Epithelial cell of proximal tubule (primary cell): ENCODE measurements around the gene PTPRN2. TPM values are rescaled to one million over a fixed set of nuclear protein-coding genes. Genes with fewer than 3 reads are reported as not detected.

Source experiments
- DNase-seq: peaks from one replicate; pipeline ENCODE4 v3.0.0-alpha.2; 2011; ENCODE audit warnings: low read depth
- H3K4me3 ChIP-seq: 2 replicates; pipeline ENCODE4 v1.5.1; 2011; ENCODE audit warnings: low read depth, mild to moderate bottlenecking, low read length
- total RNA-seq: library from RNA; depleted of rRNA; stranded (reverse); fragments of >200 nt; gene quantifications from 2 replicates; pipeline ENCODE4 v1.2.3, GENCODE V29; 2015
- TF ChIP-seq, protein P1 (sequence below): conservative IDR thresholded peaks from 2 replicates; pipeline ENCODE4 v1.5.1; 2012; ENCODE audit warnings: low read depth, mild to moderate bottlenecking, low read length

The PTPRN2 gene
- total RNA-seq, 1 donor from 2014 or later: 2.8 TPM

DNA sequence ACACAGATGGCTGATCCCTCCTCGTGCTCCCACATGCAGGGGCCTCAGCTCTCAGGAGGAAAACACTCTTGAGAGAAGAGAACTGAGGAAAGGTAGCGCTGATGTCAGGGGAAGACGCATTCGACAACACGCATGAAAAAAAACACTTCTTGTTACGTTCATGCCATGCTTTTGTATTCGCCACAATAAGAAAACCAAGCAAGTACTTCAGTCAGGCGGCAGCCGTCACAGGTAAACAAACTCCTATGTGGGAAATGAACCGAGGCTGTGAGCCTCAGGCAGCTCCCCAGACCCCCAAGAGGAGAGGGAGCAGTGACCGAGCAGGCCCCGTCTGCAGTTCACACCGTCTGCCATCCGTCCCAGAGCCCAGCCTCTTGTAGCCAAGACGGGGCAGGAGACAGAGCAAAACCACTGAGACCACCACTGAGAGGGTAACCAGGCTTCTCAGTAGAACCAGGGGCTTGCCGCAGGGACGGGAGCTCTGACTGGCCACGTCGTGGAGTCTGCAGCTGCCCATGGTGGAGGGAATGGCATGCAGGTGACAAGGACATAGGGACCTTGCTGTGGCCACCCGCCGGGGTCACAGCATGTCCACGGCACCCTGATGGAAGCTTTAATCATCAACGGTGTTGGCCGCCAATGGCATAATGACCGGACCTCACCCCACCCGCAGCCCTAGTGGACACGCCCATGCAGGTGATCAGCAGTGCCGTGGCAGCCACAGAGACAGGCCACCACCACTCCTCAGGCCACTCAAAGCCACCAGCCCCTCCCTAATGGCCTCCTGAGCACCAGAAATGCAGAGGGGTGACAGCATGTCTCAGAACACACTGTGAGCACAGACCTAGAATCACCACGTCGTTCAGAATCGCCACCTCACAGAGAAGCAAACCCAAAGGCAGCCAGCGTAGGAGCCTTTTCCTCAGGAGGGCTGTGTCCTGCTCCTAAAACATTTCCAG is 304.3 kb downstream of the PTPRN2 start:
- H3K4me3 ChIP-seq: no peak overlapping the region
- TF ChIP-seq, protein P1, sequence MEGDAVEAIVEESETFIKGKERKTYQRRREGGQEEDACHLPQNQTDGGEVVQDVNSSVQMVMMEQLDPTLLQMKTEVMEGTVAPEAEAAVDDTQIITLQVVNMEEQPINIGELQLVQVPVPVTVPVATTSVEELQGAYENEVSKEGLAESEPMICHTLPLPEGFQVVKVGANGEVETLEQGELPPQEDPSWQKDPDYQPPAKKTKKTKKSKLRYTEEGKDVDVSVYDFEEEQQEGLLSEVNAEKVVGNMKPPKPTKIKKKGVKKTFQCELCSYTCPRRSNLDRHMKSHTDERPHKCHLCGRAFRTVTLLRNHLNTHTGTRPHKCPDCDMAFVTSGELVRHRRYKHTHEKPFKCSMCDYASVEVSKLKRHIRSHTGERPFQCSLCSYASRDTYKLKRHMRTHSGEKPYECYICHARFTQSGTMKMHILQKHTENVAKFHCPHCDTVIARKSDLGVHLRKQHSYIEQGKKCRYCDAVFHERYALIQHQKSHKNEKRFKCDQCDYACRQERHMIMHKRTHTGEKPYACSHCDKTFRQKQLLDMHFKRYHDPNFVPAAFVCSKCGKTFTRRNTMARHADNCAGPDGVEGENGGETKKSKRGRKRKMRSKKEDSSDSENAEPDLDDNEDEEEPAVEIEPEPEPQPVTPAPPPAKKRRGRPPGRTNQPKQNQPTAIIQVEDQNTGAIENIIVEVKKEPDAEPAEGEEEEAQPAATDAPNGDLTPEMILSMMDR: no peak
- DNase-seq: no peak

GRCh38 chr7:158282461-158283001 is 305.1 kb downstream of the PTPRN2 start:
- TF ChIP-seq, protein P1: no peak
- H3K4me3 ChIP-seq: no peak overlapping the region
- DNase-seq: no peak

DNA sequence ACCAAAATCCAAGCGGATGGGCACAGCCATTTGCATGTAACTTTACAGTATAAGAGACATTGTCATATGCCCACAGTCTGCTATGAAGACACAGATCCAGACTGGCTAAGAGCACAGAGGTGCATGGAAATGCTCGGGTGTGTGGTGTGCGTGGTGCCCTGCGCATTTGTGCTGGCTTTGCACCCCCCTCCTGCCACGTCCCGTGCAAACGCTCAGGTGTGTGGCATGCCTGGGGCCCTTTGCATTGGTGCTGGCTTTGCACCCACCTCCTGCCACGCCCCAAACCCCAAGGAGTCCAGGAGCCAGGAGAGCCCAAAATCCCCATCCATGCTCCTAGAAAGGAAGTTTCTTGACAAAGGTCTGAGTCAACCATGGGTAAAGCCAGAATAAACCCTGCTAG is 306.2 kb downstream of the PTPRN2 start:
- H3K4me3 ChIP-seq: no peak overlapping the region
- TF ChIP-seq, protein P1: no peak
- DNase-seq: no peak

DNA sequence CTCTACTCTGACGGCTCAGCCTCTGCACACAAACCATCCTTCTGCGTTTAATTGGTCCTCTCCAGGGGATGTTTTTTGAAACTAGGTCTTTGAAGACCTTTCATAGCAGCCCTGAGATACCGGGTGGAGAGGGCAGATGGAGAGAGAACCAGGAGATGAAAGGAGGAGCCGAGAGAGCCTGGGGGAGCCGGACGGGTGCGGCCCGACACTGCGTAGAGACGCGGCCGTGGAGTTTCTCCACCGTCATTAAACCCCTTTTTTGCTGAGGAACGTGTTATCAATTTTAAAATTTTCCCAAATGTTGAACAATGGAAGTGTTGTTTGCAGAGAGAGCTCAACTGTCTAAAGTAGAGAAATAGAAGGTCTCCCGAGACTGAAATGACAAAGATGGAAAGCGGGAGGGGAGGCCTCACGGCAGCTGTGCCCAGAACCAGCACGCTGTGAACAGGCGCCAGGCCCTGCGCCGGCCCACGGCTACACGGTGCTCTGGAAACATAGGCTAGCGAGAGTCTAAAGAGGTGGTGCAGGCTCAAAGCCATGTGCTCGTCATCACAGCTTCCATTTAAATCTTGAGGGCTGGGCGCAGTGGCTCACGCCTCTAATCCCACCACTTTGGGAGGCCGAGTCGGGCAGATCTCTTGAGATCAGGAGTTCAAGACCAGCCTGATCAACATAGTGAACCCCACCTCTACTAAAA is 307.0 kb downstream of the PTPRN2 start:
- TF ChIP-seq, protein P1: no peak
- no peak overlapping the region for H3K4me3 ChIP-seq
- no peak for DNase-seq

DNA sequence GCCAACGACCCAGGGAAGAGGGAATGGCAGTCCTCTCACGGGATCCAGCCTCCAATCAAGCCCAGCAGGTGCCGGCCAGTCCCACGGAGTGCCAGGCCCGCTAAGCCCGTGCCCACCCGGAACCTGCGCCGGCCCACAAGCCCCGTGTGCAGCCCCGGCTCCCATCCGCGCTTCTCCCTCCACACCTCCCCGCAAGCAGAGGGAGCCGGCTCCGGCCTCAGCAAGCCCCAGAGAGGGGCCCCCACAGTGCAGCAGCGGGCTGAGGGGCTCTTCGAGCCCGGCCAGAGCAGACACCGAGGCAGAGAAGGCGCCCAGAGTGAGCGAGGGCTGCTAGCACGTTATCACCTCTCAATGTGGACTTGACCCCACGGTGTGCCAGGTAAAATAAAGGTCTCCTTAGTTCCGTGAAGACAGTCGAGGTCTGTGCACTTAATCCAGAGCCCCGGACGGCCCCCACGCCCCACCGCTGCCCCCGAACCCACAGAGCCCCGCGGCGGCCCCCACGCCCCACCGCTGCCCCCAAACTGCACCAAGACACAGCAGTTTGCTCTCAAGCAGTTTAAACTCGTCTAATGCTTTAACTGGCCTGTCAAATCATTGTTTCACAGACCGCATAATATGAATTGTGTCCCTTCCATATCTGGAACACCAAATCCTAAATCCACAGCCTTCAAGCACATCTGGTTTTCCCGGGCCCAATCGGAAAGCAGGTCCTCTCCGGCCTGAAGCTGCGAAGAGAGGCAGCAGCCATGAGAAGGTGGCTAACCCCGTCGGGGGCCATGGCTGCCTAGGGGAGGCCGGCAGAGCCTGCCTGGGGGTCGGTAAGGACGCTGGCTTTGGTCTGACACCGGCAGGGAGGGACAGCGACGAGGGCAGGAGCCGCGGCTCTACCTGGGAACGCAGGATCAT is 307.8 kb downstream of the PTPRN2 start:
- DNase-seq: no peak
- TF ChIP-seq, protein P1: no peak
- no peak overlapping the region for H3K4me3 ChIP-seq

DNA sequence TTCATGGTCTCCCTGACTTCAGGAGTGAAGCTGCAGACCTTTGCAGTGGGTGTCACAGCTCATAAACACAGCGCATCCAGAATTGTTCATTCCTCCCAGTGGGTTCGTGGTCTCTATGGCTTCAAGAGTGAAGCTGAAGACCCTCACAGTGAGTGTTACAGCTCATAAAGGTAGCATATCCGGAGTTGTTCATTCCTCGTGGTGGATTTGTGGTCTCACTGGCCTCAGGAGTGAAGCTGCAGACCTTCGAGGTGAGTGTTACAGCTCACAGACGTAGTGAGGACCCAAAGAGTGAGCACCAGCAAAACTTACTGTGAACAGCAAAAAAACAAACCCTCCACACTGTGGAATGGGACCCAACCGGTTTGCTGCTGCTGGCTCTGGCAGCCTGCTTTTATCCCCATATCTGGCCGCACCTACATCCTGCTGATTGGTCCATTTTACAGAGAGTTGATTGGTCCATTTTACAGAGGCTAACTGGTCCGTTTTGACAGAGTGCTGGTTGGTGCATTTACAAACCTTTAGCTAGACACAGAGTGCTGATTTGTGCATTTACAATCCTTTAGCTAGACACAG is 308.8 kb downstream of the PTPRN2 start:
- no peak overlapping the region for H3K4me3 ChIP-seq
- no peak for DNase-seq
- TF ChIP-seq, protein P1: no peak
